GM23338 (cell line): ENCODE data around the gene ANKH. TPM values are rescaled to one million over a fixed set of nuclear protein-coding genes. Genes with fewer than 3 reads are reported as not detected.

Experiments
- ATAC-seq: fragments of 200-7000 bp; cut with Tn5 transposase; 3 replicates; pipeline ENCODE4 v1.9.1; 2020
- DNase-seq: peaks from one replicate; pipeline ENCODE4 v3.0.0-alpha.2; 2015; ENCODE audit warnings: low spot score
- H2AFZ ChIP-seq: fragments of 200-600 bp; sonication (generic); 2 replicates; pipeline ENCODE4 v1.8.0; 2016; ENCODE audit warnings: antibody characterized with exemption, mild to moderate bottlenecking, moderate library complexity
- H3F3A ChIP-seq: fragments of 200-600 bp; sonication (generic); replicated peaks from 2 replicates; pipeline ENCODE4 v1.8.0; 2017; ENCODE audit warnings: antibody characterized with exemption, mixed run types, low read depth
- H3K27ac ChIP-seq: fragments of 200-600 bp; sonication (generic); 2 replicates; pipeline ENCODE4 v1.6.1; 2016; ENCODE audit warnings: low read depth
- H3K27me3 ChIP-seq: fragments of 200-600 bp; sonication (generic); 2 replicates; pipeline ENCODE4 v1.8.0; 2016; ENCODE audit warnings: mild to moderate bottlenecking, mixed run types, moderate library complexity; ENCODE audit not compliant: insufficient read depth
- H3K36me3 ChIP-seq: fragments of 200-600 bp; sonication (generic); 2 replicates; pipeline ENCODE4 v1.8.0; 2016; ENCODE audit warnings: mild to moderate bottlenecking; ENCODE audit not compliant: insufficient read depth
- H3K4me1 ChIP-seq: fragments of 200-600 bp; sonication (generic); 2 replicates; pipeline ENCODE4 v1.8.0; 2016; ENCODE audit warnings: mild to moderate bottlenecking, moderate library complexity; ENCODE audit not compliant: insufficient read depth
- H3K4me2 ChIP-seq: fragments of 200-600 bp; sonication (generic); 2 replicates; pipeline ENCODE4 v1.7.1; 2017; ENCODE audit warnings: mixed run types
- H3K4me3 ChIP-seq: fragments of 200-600 bp; sonication (generic); 2 replicates; pipeline ENCODE4 v1.6.1; 2016; ENCODE audit warnings: mixed run types
- H3K79me2 ChIP-seq: fragments of 200-600 bp; sonication (generic); replicated peaks from 2 replicates; pipeline ENCODE4 v1.8.0; 2017; ENCODE audit warnings: mild to moderate bottlenecking; ENCODE audit not compliant: insufficient read depth
- H3K9me2 ChIP-seq: fragments of 200-600 bp; sonication (generic); 2 replicates; pipeline ENCODE4 v1.8.0; 2017; ENCODE audit not compliant: insufficient read depth
- H4K20me1 ChIP-seq: fragments of 200-600 bp; sonication (generic); replicated peaks from 2 replicates; pipeline ENCODE4 v1.8.0; 2017; ENCODE audit warnings: mild to moderate bottlenecking; ENCODE audit not compliant: insufficient read depth
- H3K27ac Mint-ChIP-seq: 2 replicates; pipeline ENCODE4 v1.8.0; 2020; ENCODE audit warnings: inconsistent platforms, mild to moderate bottlenecking, moderate library complexity, mixed read lengths
- H3K27me3 Mint-ChIP-seq: 3 replicates; pipeline ENCODE4 v1.8.0; 2022; ENCODE audit warnings: low read depth, mild to moderate bottlenecking, moderate library complexity, mixed read lengths, inconsistent platforms; ENCODE audit not compliant: insufficient read depth, poor library complexity
- H3K36me3 Mint-ChIP-seq: 3 replicates; pipeline ENCODE4 v1.8.0; 2021; ENCODE audit warnings: low read depth, mild to moderate bottlenecking, inconsistent platforms, moderate library complexity, mixed read lengths
- H3K4me1 Mint-ChIP-seq: 3 replicates; pipeline ENCODE4 v1.8.0; 2020; ENCODE audit warnings: mild to moderate bottlenecking, inconsistent platforms, mixed read lengths
- H3K4me3 Mint-ChIP-seq: 3 replicates; pipeline ENCODE4 v1.8.0; 2021; ENCODE audit warnings: moderate library complexity, mild to moderate bottlenecking, inconsistent platforms, mixed read lengths
- H3K9me3 Mint-ChIP-seq: 3 replicates; pipeline ENCODE4 v1.8.0; 2020; ENCODE audit warnings: moderate library complexity, mild to moderate bottlenecking, inconsistent platforms, mixed read lengths
- CREB1 ChIP-seq: fragments of 250-450 bp; sonication (Bioruptor Pico); IDR thresholded peaks from 2 replicates; pipeline ENCODE4 v1.5.0; 2020; ENCODE audit warnings: low read depth, mild to moderate bottlenecking, moderate library complexity
- CTCF ChIP-seq, 2 experiments: fragments of 200-600 bp in 1 of 2; sonication (generic) in 1 of 2; conservative IDR thresholded peaks; 2 replicates each; pipeline versions ENCODE4 v1.5.1 to v1.6.1; 2016 to 2017; ENCODE audit warnings: antibody characterized with exemption in 2 of 2, low read depth in 2 of 2, mild to moderate bottlenecking in 2 of 2, moderate library complexity in 1 of 2
- ETS1 ChIP-seq: IDR thresholded peaks from 2 replicates; pipeline ENCODE4 v1.6.1; 2016; ENCODE audit warnings: antibody characterized with exemption
- EZH2 ChIP-seq: fragments of 200-600 bp; sonication (generic); IDR thresholded peaks from one replicate; pipeline ENCODE4 v1.8.0; 2017; ENCODE audit warnings: antibody characterized with exemption, mild to moderate bottlenecking, low read depth; ENCODE audit not compliant: unreplicated experiment
- EZH2phosphoT487 ChIP-seq: fragments of 200-600 bp; sonication (generic); IDR thresholded peaks from one replicate; pipeline ENCODE4 v1.8.1; 2018; ENCODE audit warnings: antibody characterized with exemption; ENCODE audit not compliant: unreplicated experiment
- JUNB ChIP-seq: IDR thresholded peaks from one replicate; pipeline ENCODE4 v1.6.1; 2016; ENCODE audit warnings: antibody characterized with exemption; ENCODE audit not compliant: unreplicated experiment
- NANOG ChIP-seq: IDR thresholded peaks from 2 replicates; pipeline ENCODE4 v1.6.1; 2016; ENCODE audit warnings: antibody characterized with exemption, borderline replicate concordance
- POLR2AphosphoS5 ChIP-seq: IDR thresholded peaks from 2 replicates; pipeline ENCODE4 v1.6.1; 2016; ENCODE audit warnings: antibody characterized with exemption, low read depth
- REST ChIP-seq: IDR thresholded peaks from one replicate; pipeline ENCODE4 v1.6.1; 2018; ENCODE audit warnings: antibody characterized with exemption; ENCODE audit not compliant: unreplicated experiment
- STAT1 ChIP-seq: IDR thresholded peaks from one replicate; pipeline ENCODE4 v1.6.1; 2016; ENCODE audit warnings: antibody characterized with exemption; ENCODE audit not compliant: unreplicated experiment
- ZNF114 ChIP-seq: fragments of 250-450 bp; sonication (Bioruptor Pico); IDR thresholded peaks from 2 replicates; pipeline ENCODE4 v1.5.0; 2020; ENCODE audit warnings: mild to moderate bottlenecking, moderate library complexity
- ZNF331 ChIP-seq: fragments of 250-450 bp; sonication (Bioruptor Pico); IDR thresholded peaks from 2 replicates; pipeline ENCODE4 v1.5.0; 2020; ENCODE audit warnings: low read depth, mild to moderate bottlenecking, moderate library complexity
- ZNF462 ChIP-seq: fragments of 250-450 bp; sonication (Bioruptor Pico); IDR thresholded peaks from 2 replicates; pipeline ENCODE4 v1.5.0; 2020; ENCODE audit warnings: mild to moderate bottlenecking, moderate library complexity
- polyA plus RNA-seq: library from polyadenylated mRNA; unstranded; fragments of >200 nt; fragmentation: Nextera tagmentation; extraction: Ambion mirVana; gene quantifications from 2 replicates; pipeline ENCODE4 v1.2.1, GENCODE V29; 2016
- total RNA-seq: library from RNA; depleted of rRNA; stranded (reverse); fragments of >200 nt; shearing (Covaris generic); gene quantifications from 2 replicates; pipeline ENCODE4 v1.2.3, GENCODE V29; 2014

Gene ANKH
- total and polyA plus RNA-seq, 2 experiments from 2014 or later = 5.0 to 6.1 TPM

DNA sequence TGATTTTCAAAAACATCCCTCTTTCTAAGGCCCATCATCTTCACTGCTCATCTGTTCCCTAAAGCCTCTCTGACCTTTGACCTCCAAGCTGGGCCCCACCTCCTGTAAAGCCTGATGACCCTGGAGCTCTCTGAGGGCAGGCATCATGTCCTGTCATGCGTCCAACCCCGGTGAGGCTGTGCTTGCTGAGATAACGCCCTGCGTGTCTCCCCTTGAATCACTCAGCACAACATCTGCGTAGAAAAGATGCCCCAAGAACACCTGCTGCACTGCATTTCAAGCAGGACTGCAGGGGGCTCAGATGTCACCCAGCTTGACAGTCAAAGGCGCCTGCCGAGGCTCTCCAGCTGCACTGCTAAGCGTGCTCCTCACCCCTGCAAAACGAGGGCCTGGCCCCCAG lies 129.1 kb downstream of the ANKH start:
- Histone ChIP-seq H3K27ac (no peak overlapping the region), H2AFZ (no peak overlapping the region), H3K27me3 (no peaks in the 10 kb centered on the region), H3K4me2 (0 out of 2 replicates have a peak overlapping the region, but pooled peaks have one; percentile 52), H3K4me1 (peaks cover 31% of the 10 kb centered on the region), H3F3A (no peaks in the 10 kb centered on the region), H4K20me1 (no peaks in the 10 kb centered on the region), H3K9me2 (no peaks in the 10 kb centered on the region), H3K36me3 (no peaks in the 10 kb centered on the region), H3K4me3 (no peak overlapping the region), H3K79me2 (no peaks in the 10 kb centered on the region)
- TF ChIP-seq JUNB = no peak
- TF ChIP-seq ZNF114 (CRISPR knock-in tag) = no peak
- no peak for TF ChIP-seq CREB1 (CRISPR knock-in tag)
- no peak for TF ChIP-seq REST
- no peak for TF ChIP-seq EZH2phosphoT487
- no peak for TF ChIP-seq NANOG
- no peak for TF ChIP-seq POLR2AphosphoS5
- TF ChIP-seq STAT1 = no peak
- no peak for TF ChIP-seq CTCF (conservative IDR thresholded peaks at IDR 0.05; ENCODE audit: low read depth in 2 of 2)
- no peak for TF ChIP-seq EZH2
- no peak for TF ChIP-seq ZNF331 (CRISPR knock-in tag)
- no peak for TF ChIP-seq ZNF462
- TF ChIP-seq ETS1 = no peak
- ATAC-seq = no peak
- no peaks in the 10 kb centered on the region for H3K9me3 Mint-ChIP-seq
- H3K4me1 Mint-ChIP-seq = peaks cover 35% of the 10 kb centered on the region
- H3K36me3 Mint-ChIP-seq = 0 out of 3 replicates have a peak, but pooled peaks cover 4% of the 10 kb centered on the region
- no peak for DNase-seq
- H3K27ac Mint-ChIP-seq = peak overlapping the region; percentile 3; the same call in 1 of the 2 replicates
- H3K4me3 Mint-ChIP-seq = no peak overlapping the region; the same call in 2 of the 3 replicates
- H3K27me3 Mint-ChIP-seq = peaks cover 5% of the 10 kb centered on the region
